DND-41 (cell line): ENCODE measurements around the gene TWF2.
A peak's percentile ranks its signal among the peaks of the same experiment; 100 is the strongest.
"Not testable (repeated sequence)": the region's sequence is repeated elsewhere in the genome, so short reads cannot be mapped to it uniquely, and the experiment has no call there.

Experiments
- ATAC-seq: fragments of 200-7000 bp; cut with Tn5 transposase; 3 replicates; pipeline ENCODE4 v1.9.1; 2021; ENCODE audit warnings: low read depth; ENCODE audit not compliant: insufficient read depth
- DNase-seq: peaks from one replicate; pipeline ENCODE4 v3.0.0-alpha.2; 2020
- H2AFZ ChIP-seq: 2 replicates; pipeline ENCODE4 v1.6.0; 2012; ENCODE audit warnings: low read depth, low read length
- H3K27ac ChIP-seq: 2 replicates; pipeline ENCODE4 v1.5.1; 2012; ENCODE audit warnings: low read length, inconsistent platforms
- H3K27me3 ChIP-seq: fragments of 200-600 bp; sonication (generic); 2 replicates; pipeline ENCODE4 v1.6.0; 2012; ENCODE audit warnings: low read length, mild to moderate bottlenecking, inconsistent platforms; ENCODE audit not compliant: insufficient read depth, poor library complexity
- H3K36me3 ChIP-seq: 2 replicates; pipeline ENCODE4 v1.5.1; 2012; ENCODE audit warnings: low read length, inconsistent platforms; ENCODE audit not compliant: insufficient read depth
- H3K4me1 ChIP-seq: 2 replicates; pipeline ENCODE4 v1.5.1; 2012; ENCODE audit warnings: mild to moderate bottlenecking, low read length; ENCODE audit not compliant: insufficient read depth
- H3K4me2 ChIP-seq: 2 replicates; pipeline ENCODE4 v1.6.0; 2012; ENCODE audit warnings: mild to moderate bottlenecking, moderate library complexity, low read length, inconsistent platforms; ENCODE audit not compliant: insufficient read depth
- H3K4me3 ChIP-seq, 2 experiments: fragments of 200-600 bp in 1 of 2; shearing (Covaris generic) in 1 of 2; 2 replicates each; pipeline ENCODE4 v1.5.1; 2012 to 2016; ENCODE audit warnings: inconsistent platforms in 2 of 2, low read length in 2 of 2, mild to moderate bottlenecking in 2 of 2, low read depth in 1 of 2, moderate library complexity in 1 of 2
- H3K79me2 ChIP-seq: 2 replicates; pipeline ENCODE4 v1.6.0; 2012; ENCODE audit warnings: low read length, inconsistent platforms; ENCODE audit not compliant: insufficient read depth
- H3K9ac ChIP-seq: 2 replicates; pipeline ENCODE4 v1.6.0; 2012; ENCODE audit warnings: low read depth, mild to moderate bottlenecking, inconsistent platforms, low read length, moderate library complexity
- H3K9me3 ChIP-seq: 2 replicates; pipeline ENCODE4 v1.5.1; 2012; ENCODE audit warnings: low read length, moderate library complexity, mild to moderate bottlenecking, inconsistent platforms; ENCODE audit not compliant: insufficient read depth, severe bottlenecking
- H4K20me1 ChIP-seq: 2 replicates; pipeline ENCODE4 v1.6.0; 2012; ENCODE audit warnings: low read length; ENCODE audit not compliant: insufficient read depth
- EZH2 ChIP-seq: IDR thresholded peaks from 3 replicates; pipeline ENCODE4 v1.6.1; 2012; ENCODE audit warnings: borderline replicate concordance, low read depth, mild to moderate bottlenecking, moderate library complexity, low read length, inconsistent platforms; ENCODE audit not compliant: severe bottlenecking
- TF ChIP-seq, protein P1 (sequence below): IDR thresholded peaks from 2 replicates; pipeline ENCODE4 v1.5.1; 2012; ENCODE audit warnings: borderline replicate concordance, low read length, moderate library complexity, mild to moderate bottlenecking; ENCODE audit not compliant: poor library complexity, severe bottlenecking; ENCODE audit errors: extremely low read depth

The TWF2 gene

DNA sequence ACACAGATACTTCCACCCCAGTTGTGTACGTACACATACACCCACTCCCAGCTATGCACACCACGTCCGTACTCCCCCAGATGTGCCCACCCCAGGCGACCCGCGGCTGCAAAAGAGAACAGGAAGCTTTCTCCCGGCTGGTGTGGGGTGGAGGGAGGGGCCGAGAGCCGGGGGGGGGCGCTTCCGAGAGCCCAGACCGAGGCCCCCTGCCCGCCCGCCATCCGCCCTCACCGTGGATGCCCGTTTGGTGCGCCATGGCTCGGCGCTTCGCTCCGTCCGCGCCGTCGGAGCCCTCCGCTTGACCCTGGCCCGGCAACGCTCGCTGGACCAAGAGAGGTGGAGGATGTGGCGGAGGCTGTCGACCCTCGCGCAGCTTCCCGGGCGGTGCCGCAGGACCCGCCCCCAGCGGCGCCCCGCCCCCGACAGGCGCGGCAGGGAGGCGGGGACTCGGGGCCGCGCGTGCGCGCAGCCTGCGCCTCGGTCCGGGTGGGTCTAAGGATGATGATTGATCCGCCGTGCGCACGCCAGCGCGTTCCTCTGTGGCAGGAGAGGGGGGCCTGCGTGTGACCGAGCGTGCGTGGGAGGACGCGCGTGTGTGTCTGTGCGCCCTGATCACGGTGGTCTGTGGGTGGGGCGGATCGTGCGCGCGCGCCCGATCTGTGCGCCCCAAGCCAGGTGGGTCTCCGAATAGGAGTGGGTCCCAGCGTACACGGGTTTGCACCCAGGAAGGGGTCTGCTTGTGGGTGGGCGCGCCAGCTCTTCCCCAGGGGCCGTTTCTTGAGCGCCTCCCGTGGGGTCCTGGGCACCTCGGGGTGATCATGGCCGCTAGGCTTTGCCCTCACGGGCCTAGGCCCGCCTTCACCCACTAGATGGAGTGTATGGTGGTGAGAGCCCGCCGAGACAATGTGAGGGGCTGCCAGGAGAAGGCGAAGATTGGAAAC, at the start of gene TWF2:
TWF2 (minus strand) TSS at position 398 of the 941 bp plus-strand sequence; CDS start at position 256, 142 bp downstream.
- peak within 1 kb of the TSS; percentile 72 to 91 for H3K4me3 ChIP-seq
- peak within 1 kb of the TSS; percentile 91 for H3K4me2 ChIP-seq
- H3K27me3 ChIP-seq = no peaks in the 10 kb centered on the region
- DNase-seq = peak; percentile 87
- H3K27ac ChIP-seq = peak within 1 kb of the TSS; percentile 86
- peaks cover 50% of the 10 kb centered on the region for H3K4me1 ChIP-seq
- peaks cover 57% of the 10 kb centered on the region for H3K79me2 ChIP-seq
- ATAC-seq = peak; percentile 80
- no peaks in the 10 kb centered on the region for H3K9me3 ChIP-seq
- TF ChIP-seq, protein P1, sequence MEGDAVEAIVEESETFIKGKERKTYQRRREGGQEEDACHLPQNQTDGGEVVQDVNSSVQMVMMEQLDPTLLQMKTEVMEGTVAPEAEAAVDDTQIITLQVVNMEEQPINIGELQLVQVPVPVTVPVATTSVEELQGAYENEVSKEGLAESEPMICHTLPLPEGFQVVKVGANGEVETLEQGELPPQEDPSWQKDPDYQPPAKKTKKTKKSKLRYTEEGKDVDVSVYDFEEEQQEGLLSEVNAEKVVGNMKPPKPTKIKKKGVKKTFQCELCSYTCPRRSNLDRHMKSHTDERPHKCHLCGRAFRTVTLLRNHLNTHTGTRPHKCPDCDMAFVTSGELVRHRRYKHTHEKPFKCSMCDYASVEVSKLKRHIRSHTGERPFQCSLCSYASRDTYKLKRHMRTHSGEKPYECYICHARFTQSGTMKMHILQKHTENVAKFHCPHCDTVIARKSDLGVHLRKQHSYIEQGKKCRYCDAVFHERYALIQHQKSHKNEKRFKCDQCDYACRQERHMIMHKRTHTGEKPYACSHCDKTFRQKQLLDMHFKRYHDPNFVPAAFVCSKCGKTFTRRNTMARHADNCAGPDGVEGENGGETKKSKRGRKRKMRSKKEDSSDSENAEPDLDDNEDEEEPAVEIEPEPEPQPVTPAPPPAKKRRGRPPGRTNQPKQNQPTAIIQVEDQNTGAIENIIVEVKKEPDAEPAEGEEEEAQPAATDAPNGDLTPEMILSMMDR = peak; percentile 72
- TF ChIP-seq EZH2 = no peak
- H2AFZ ChIP-seq = peak within 1 kb of the TSS; percentile 91
- H3K9ac ChIP-seq = peak within 1 kb of the TSS; percentile 85
- peaks cover 16% of the 10 kb centered on the region for H3K36me3 ChIP-seq
- H4K20me1 ChIP-seq = peaks cover 26% of the 10 kb centered on the region

DNA sequence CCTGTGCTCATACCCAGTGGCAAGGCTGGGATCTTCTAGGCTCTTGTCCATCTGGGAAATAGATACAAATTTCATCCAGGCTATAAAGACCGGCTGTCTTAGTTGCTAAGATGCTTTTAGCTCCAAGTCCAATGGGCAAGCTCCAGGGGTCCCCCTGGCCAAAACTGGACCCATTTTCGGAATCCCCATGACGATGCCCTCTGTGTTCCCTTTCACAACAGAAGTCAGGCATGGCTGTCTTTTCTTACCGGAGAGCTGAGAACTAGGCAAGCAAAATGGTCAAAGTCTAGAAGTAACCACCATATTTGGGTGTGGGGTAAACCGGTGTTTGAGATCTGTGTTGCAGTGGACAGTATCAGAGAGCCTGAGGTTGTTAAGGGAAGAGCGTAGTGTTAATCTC, 49.7 kb upstream of the TWF2 start:
- Histone ChIP-seq H3K9me3 (no peaks in the 10 kb centered on the region), H3K4me3 (peak overlapping the region; percentile 61 to 70; a peak in 3 of 4 replicates), H4K20me1 (no peaks in the 10 kb centered on the region), H3K9ac (peak overlapping the region; percentile 79), H3K27ac (peak overlapping the region; percentile 96), H3K27me3 (no peaks in the 10 kb centered on the region), H3K79me2 (peaks cover 29% of the 10 kb centered on the region), H3K4me1 (peaks cover 23% of the 10 kb centered on the region), H2AFZ (0 out of 2 replicates have a peak overlapping the region, but pooled peaks have one; percentile 45), H3K4me2 (peak overlapping the region; percentile 75), H3K36me3 (peaks cover 24% of the 10 kb centered on the region)
- DNase-seq (no peak), ATAC-seq (no peak)
- TF ChIP-seq EZH2 = no peak
- TF ChIP-seq, protein P1 = no peak

DNA sequence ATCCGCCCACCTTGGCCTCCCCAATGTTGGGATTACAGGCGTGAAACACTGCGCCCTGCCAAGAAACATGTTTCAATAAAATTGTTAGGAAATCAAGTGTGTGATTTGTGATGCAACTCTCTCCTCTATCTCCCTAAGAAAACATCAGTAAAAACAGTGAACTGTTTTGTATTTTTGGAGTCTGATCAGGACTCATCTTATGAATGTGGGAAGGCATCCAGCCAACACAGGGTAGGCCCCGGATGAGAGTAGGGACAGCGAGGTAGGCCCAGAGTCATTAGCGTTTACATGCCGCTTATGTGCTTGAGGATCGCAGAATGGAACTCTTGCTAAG, 47.8 kb upstream of the TWF2 start:
- TF ChIP-seq EZH2 = no peak
- TF ChIP-seq, protein P1 = no peak
- Histone ChIP-seq H3K9me3 (no peaks in the 10 kb centered on the region), H3K9ac (peak overlapping the region; percentile 79), H3K4me1 (peaks cover 23% of the 10 kb centered on the region), H4K20me1 (no peaks in the 10 kb centered on the region), H2AFZ (peak overlapping the region; percentile 88; the same call in 1 of the 2 replicates), H3K4me3 (peak overlapping the region; percentile 61 to 70; a peak in 3 of 4 replicates), H3K36me3 (peaks cover 11% of the 10 kb centered on the region), H3K4me2 (peak overlapping the region; percentile 75), H3K27ac (peak overlapping the region; percentile 96), H3K79me2 (peaks cover 29% of the 10 kb centered on the region), H3K27me3 (no peaks in the 10 kb centered on the region)
- no peak for DNase-seq
- no peak for ATAC-seq

DNA sequence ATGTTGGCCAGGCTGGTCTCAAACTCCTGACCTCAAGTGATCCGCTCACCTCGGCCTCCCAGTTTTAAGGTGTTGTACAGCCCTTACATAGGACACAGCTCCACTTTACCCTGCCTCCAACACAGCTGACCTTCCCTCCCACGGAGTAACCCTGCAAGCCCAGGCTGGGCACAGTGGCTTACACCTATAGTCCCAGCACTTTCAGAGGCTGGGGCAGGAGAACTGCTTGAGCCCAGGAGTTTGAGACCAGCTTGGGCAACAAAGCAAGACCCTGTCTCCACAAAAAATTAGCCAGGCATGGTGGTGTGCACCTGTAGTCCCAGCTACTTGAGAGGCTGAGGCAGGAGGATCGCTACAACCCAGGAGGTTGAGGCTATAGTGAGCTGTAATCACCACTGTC, 45.1 kb upstream of the TWF2 start:
- H3K36me3 ChIP-seq, H2AFZ ChIP-seq, H3K9ac ChIP-seq, H3K4me3 ChIP-seq, H3K9me3 ChIP-seq, H3K27ac ChIP-seq, H4K20me1 ChIP-seq, H3K27me3 ChIP-seq, H3K4me2 ChIP-seq, DNase-seq, ATAC-seq: not testable (repeated sequence)
- peaks cover 30% of the 10 kb centered on the region for H3K4me1 ChIP-seq
- H3K79me2 ChIP-seq = peaks cover 22% of the 10 kb centered on the region
